ENCODE results near the gene SIK2.
"Not testable (repeated sequence)": the region's sequence is repeated elsewhere in the genome, so short reads cannot be mapped to it uniquely, and the experiment has no call there.

DNA sequence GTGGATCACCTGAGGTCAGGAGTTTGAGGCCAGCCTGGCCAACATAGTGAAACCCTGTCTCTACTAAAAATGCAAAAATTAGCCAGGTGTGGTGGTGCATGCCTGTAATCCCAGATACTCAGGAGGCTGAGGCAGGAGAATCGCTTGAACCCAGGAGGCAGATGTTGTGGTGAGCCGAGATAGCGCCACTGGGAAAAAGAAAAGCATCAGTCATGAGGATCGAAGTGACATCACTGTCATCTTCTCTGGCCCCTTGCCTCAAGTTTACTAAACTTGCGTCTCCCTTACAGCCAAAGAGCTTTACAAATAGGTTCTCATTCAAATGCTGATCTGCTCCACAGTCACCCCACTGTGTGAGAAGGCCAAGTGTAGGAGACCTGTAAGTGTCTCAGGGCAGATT lies 169.0 kb downstream of the SIK2 start:
- TF ChIP-seq, protein P1, sequence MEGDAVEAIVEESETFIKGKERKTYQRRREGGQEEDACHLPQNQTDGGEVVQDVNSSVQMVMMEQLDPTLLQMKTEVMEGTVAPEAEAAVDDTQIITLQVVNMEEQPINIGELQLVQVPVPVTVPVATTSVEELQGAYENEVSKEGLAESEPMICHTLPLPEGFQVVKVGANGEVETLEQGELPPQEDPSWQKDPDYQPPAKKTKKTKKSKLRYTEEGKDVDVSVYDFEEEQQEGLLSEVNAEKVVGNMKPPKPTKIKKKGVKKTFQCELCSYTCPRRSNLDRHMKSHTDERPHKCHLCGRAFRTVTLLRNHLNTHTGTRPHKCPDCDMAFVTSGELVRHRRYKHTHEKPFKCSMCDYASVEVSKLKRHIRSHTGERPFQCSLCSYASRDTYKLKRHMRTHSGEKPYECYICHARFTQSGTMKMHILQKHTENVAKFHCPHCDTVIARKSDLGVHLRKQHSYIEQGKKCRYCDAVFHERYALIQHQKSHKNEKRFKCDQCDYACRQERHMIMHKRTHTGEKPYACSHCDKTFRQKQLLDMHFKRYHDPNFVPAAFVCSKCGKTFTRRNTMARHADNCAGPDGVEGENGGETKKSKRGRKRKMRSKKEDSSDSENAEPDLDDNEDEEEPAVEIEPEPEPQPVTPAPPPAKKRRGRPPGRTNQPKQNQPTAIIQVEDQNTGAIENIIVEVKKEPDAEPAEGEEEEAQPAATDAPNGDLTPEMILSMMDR (IDR thresholded peaks at IDR 0.05): not testable (repeated sequence)
- not testable (repeated sequence) for TF ChIP-seq POLR2A (IDR thresholded peaks at IDR 0.05)

Measured in esophagus squamous epithelium (tissue), 4 donors.